AG10803 (cell line): ENCODE results near the gene RAD51B.

Experiments used
- DNase-seq: peaks from one replicate; pipeline ENCODE4 v3.0.0; 2010; ENCODE audit warnings: low read depth
- H3K4me3 ChIP-seq: 2 replicates; pipeline ENCODE4 v1.5.1; 2011; ENCODE audit warnings: mild to moderate bottlenecking, low read length, control low read depth
- CTCF ChIP-seq: conservative IDR thresholded peaks from 2 replicates; pipeline ENCODE4 v1.5.1; 2011; ENCODE audit warnings: mild to moderate bottlenecking, low read length, control low read depth, inconsistent platforms

Gene RAD51B

DNA sequence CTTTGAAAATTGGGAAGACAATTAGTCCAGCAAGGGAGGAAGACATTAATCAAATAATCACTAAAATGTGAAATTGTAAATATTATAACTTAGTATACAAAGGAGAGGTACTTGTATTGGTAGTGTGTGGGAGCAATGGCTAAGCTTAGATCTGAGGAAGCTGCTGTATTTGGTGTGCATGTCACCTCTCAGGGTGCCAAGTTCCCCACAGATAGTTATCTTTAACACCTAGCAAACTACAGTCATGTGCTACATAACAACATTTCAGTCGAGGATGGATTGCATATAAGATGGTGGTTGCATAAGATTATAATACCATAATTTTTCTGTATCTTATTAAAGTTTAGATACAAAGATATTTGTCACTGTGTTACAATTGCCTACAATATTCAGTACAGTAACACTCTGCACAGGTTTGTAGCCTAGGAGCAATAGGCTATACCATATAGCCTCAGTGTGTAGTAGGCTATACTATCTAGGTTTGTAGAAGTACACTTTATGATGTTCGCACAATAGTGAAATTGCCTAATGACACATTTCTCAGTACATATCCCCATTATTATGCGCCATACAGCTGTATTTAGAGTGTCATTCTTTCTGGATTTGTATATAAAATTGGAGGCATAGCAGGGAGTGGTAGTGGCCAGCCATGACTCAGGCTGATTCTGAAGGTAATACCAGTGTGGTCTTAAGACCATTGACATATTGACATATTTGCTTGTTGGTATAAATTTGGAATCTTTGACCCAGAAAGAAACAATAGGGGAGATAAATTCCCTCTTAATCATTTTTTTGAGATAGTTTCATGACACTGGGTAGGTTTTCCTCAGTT lies 55.8 kb downstream of the RAD51B start:
- no peak overlapping the region for H3K4me3 ChIP-seq
- TF ChIP-seq CTCF: no peak
- DNase-seq: no peak

DNA sequence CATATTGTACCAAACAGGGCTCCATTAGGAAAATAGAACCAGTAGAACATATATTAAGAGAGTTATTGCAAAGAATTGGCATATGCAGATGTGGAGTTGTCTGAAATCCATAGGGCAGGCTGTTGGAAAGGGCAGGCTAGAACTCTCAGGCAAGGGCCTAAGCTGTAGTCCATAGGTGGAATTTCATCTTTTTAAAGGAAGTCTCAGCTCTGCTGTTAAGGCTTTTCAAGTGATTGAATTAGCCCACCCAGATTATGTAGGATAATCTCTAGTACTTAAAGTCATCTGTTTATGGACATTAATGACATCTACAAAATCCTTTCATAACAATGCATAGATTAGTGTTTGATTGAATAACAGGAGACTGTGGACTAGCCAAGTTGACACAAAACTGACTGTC lies 59.4 kb downstream of the RAD51B start:
- no peak overlapping the region for H3K4me3 ChIP-seq
- no peak for TF ChIP-seq CTCF
- DNase-seq: no peak

DNA sequence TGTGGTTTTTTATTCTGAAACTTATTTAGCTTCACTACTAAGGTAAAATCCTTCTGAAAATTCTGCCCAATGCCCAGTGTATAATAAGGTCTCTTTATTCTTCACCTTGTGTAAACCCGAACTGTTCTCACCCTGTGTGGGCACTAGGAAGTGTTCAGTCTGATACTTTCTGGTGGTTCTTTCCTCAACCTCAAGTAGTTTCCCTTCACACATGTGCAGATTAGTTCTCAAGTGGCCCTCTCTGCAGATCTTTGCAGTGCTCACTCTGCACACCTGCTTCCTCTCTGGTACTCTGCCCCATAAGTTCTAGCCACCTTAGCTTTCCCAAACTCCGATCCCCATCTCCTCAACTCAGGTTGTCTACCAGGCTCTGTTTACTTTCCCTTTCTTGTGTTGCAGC lies 61.6 kb downstream of the RAD51B start:
- TF ChIP-seq CTCF: no peak
- DNase-seq: no peak

GRCh38 chr14:67882986-67883555 lies 63.5 kb downstream of the RAD51B start:
- no peak for DNase-seq
- TF ChIP-seq CTCF: no peak
- H3K4me3 ChIP-seq: no peak overlapping the region

More for the DNA sequence above, 61.6 kb downstream of the RAD51B start:
- no peak overlapping the region for H3K4me3 ChIP-seq

GRCh38 chr14:67883717-67884116 lies 64.1 kb downstream of the RAD51B start:
- peak; percentile 47 for TF ChIP-seq CTCF
- H3K4me3 ChIP-seq: no peak overlapping the region
- DNase-seq: peak; percentile 29

DNA sequence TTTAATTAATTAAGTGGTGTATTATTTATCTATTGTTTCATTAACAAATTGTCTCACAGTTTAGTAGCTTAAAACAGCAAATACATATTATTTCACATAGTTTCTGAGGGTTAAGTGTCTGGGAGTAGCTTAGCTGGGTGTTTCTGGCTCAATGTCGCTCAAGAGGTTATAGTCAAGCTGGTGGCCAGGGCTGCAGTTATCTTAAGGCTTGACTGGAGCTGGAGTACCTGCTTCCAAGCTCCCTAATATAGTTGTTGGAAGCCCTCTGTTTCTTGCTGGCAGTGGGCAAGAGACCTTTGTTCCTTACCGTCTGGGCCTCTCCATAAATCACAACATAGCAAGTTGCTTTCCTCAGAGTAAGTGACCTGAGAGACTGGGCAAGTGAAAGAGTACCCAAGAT lies 66.6 kb downstream of the RAD51B start:
- TF ChIP-seq CTCF: no peak
- no peak for DNase-seq
- H3K4me3 ChIP-seq: no peak overlapping the region

DNA sequence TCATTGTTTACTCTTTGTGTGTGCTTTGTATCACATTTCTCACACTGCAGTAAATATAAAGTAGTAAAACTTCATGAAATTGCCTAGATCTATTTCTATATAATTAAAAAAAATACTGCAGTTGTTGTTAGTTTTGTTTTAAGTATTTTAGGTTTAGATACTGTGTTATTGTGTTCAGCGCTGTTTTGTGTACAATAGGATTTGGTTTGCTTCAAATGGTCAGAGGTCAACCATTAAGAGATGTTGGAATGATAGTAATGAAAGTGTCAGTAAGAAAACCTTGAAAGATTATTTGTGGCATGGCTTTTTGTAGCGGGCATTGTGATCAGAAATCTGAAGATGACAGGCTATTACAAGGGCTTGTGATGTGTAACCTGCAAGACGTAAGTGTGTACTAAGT lies 67.9 kb downstream of the RAD51B start:
- no peak overlapping the region for H3K4me3 ChIP-seq
- no peak for TF ChIP-seq CTCF
- no peak for DNase-seq
